ENCODE results near the gene CELSR1. TPM values are rescaled to one million over a fixed set of nuclear protein-coding genes. Genes with fewer than 3 reads are reported as not detected.
A peak's percentile ranks its signal among the peaks of the same experiment; 100 is the strongest.

CELSR1 gene
- total RNA-seq, 1 donor from 2014 or later = 0.27 TPM

DNA sequence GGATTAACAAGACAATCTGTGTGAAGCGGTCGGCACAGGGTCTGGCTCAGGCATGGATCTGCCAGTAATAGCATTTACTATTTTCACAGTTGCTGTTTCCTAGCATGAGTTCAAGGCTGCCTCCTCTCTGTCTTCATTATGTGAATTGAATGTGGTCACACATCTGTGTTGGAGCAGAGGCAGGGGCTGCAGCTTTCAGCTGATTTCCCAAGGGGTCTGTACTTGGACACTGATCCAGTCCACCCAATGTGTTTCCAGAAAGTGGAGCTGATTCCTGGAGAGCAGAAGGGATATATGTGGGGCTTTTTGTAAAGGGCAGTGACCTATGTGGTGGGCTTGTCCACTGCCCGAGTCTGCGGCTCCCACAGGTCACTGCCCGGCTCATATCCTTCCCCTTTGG, 3.5 kb upstream of the CELSR1 start:
- H3K4me3 Mint-ChIP-seq (ENCODE audit: unreplicated experiment) = no peak overlapping the region

GRCh38 chr22:46539169-46539568, 1.7 kb upstream of the CELSR1 start:
- no peak for TF ChIP-seq CTCF (IDR thresholded peaks at IDR 0.05; ENCODE audit: partially characterized antibody, unreplicated experiment)
- H3K36me3 Mint-ChIP-seq (ENCODE audit: unreplicated experiment) = no peaks in the 10 kb centered on the region
- DNase-seq = no peak
- H3K27me3 Mint-ChIP-seq (ENCODE audit: unreplicated experiment) = peaks cover 16% of the 10 kb centered on the region
- peaks cover 5% of the 10 kb centered on the region for H3K9me3 Mint-ChIP-seq (ENCODE audit: unreplicated experiment)
- peaks cover 10% of the 10 kb centered on the region for H3K4me1 Mint-ChIP-seq (ENCODE audit: low read depth, unreplicated experiment)
- H3K27ac Mint-ChIP-seq (ENCODE audit: unreplicated experiment) = no peak overlapping the region
- no peak overlapping the region for H3K4me3 Mint-ChIP-seq (ENCODE audit: unreplicated experiment)

More for the DNA sequence above, 3.5 kb upstream of the CELSR1 start:
- H3K27me3 Mint-ChIP-seq (ENCODE audit: unreplicated experiment) = peaks cover 8% of the 10 kb centered on the region
- no peak for DNase-seq
- no peak overlapping the region for H3K27ac Mint-ChIP-seq (ENCODE audit: unreplicated experiment)
- H3K4me1 Mint-ChIP-seq (ENCODE audit: low read depth, unreplicated experiment) = peaks cover 11% of the 10 kb centered on the region
- no peaks in the 10 kb centered on the region for H3K36me3 Mint-ChIP-seq (ENCODE audit: unreplicated experiment)
- peaks cover 5% of the 10 kb centered on the region for H3K9me3 Mint-ChIP-seq (ENCODE audit: unreplicated experiment)
- TF ChIP-seq CTCF (IDR thresholded peaks at IDR 0.05; ENCODE audit: partially characterized antibody, unreplicated experiment) = no peak

- no peak for DNase-seq
- H3K9me3 Mint-ChIP-seq (ENCODE audit: unreplicated experiment) = peaks cover 5% of the 10 kb centered on the region
- peaks cover 16% of the 10 kb centered on the region for H3K27me3 Mint-ChIP-seq (ENCODE audit: unreplicated experiment)
Measured at GRCh38 chr22:46538814-46539160, 1.4 kb upstream of the CELSR1 start.

GRCh38 chr22:46537946-46538813, 760 bp upstream of the CELSR1 start:
- peak overlapping the region; percentile 64 for H3K4me3 Mint-ChIP-seq (ENCODE audit: unreplicated experiment)
- peaks cover 16% of the 10 kb centered on the region for H3K27me3 Mint-ChIP-seq (ENCODE audit: unreplicated experiment)
- H3K9me3 Mint-ChIP-seq (ENCODE audit: unreplicated experiment) = peaks cover 2% of the 10 kb centered on the region

More at GRCh38 chr22:46538814-46539160, 1.4 kb upstream of the CELSR1 start:
- Mint-ChIP-seq H3K36me3 (ENCODE audit: unreplicated experiment) (no peaks in the 10 kb centered on the region), H3K4me1 (ENCODE audit: low read depth, unreplicated experiment) (peaks cover 10% of the 10 kb centered on the region), H3K27ac (ENCODE audit: unreplicated experiment) (no peak overlapping the region), H3K4me3 (ENCODE audit: unreplicated experiment) (peak overlapping the region; percentile 20)
- TF ChIP-seq CTCF (IDR thresholded peaks at IDR 0.05; ENCODE audit: partially characterized antibody, unreplicated experiment) = no peak

More at GRCh38 chr22:46537946-46538813, 760 bp upstream of the CELSR1 start:
- no peaks in the 10 kb centered on the region for H3K36me3 Mint-ChIP-seq (ENCODE audit: unreplicated experiment)
- peaks cover 10% of the 10 kb centered on the region for H3K4me1 Mint-ChIP-seq (ENCODE audit: low read depth, unreplicated experiment)
- TF ChIP-seq CTCF (IDR thresholded peaks at IDR 0.05; ENCODE audit: partially characterized antibody, unreplicated experiment) = no peak
- DNase-seq = peak; percentile 44
- no peak overlapping the region for H3K27ac Mint-ChIP-seq (ENCODE audit: unreplicated experiment)

All from glutamatergic neuron (in vitro differentiated cells).